ENCODE data around the gene SLC22A31.

Gene SLC22A31

GRCh38 chr16:89210165-89210903 lies 10.0 kb upstream of the SLC22A31 start:
- H3K36me3 ChIP-seq (ENCODE audit: control insufficient read depth, insufficient read depth, low read length) = no peaks in the 10 kb centered on the region
- WGBS (ENCODE audit: extremely low coverage, insufficient coverage, low lambda C conversion rate) = no CpG with 5 or more reads among the region's 11 CpGs
- no peaks in the 10 kb centered on the region for H3K27me3 ChIP-seq (ENCODE audit: insufficient read depth, low read length, poor library complexity)
- no peak overlapping the region for H3K9ac ChIP-seq (ENCODE audit: low read length)
- no peaks in the 10 kb centered on the region for H3K79me2 ChIP-seq (ENCODE audit: control insufficient read depth, insufficient read depth, low read length)
- H2BK120ac ChIP-seq (ENCODE audit: low read depth, low read length) = no peak overlapping the region
- H4K5ac ChIP-seq (ENCODE audit: low read length) = no peak overlapping the region
- H2BK5ac ChIP-seq (ENCODE audit: low read length) = no peak overlapping the region
- H3K4me3 ChIP-seq (ENCODE audit: low read length) = no peak overlapping the region
- H3K4ac ChIP-seq (ENCODE audit: low read depth, low read length) = no peak overlapping the region
- DNase-seq = no peak
- H3K4me2 ChIP-seq (ENCODE audit: low read length) = no peak overlapping the region
- no peak overlapping the region for H3K27ac ChIP-seq (ENCODE audit: low read depth, low read length)
- H2BK15ac ChIP-seq (replicated peaks; ENCODE audit: low read depth) = no peak overlapping the region
- no peaks in the 10 kb centered on the region for H3K79me1 ChIP-seq (ENCODE audit: low read length)
- H3K4me1 ChIP-seq (ENCODE audit: control insufficient read depth, low read depth, low read length) = no peaks in the 10 kb centered on the region
- no peak overlapping the region for H3K56ac ChIP-seq (ENCODE audit: low read length)
- H4K8ac ChIP-seq (ENCODE audit: low read depth, low read length) = no peak overlapping the region
- no peak overlapping the region for H3K18ac ChIP-seq (ENCODE audit: low read length)
- H2AK5ac ChIP-seq (ENCODE audit: low read length) = no peak overlapping the region
- H3K23ac ChIP-seq (ENCODE audit: low read length) = no peak overlapping the region

DNA sequence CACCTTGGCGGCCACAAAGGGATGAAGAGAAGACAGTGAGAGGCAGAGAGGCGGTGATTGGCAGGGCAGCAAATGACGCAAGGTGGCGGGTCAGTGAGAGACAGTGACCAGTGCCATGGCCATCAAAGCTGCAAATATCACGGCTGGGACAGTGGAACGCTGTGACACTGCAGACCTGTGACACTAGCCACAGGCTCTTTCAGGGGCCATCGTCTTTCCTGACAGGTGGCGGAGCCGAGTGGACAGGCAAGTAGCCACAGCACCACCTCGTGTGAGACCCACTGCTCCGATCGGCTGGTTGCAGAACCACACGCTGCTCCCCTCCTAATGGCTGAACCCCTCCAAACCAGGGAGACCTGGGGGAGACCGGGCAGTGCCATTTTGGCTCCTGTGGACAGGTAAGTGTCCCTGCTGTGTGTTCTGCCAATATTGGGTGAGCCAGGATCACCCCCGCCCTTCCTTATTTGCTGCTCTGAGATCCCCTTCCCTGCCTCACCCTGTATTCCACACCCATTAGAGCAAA lies 9.2 kb upstream of the SLC22A31 start:
- Histone ChIP-seq H3K56ac (ENCODE audit: low read length) (no peak overlapping the region), H4K8ac (ENCODE audit: low read depth, low read length) (no peak overlapping the region), H3K36me3 (ENCODE audit: control insufficient read depth, insufficient read depth, low read length) (no peaks in the 10 kb centered on the region), H3K4me3 (ENCODE audit: low read length) (no peak overlapping the region), H3K27me3 (ENCODE audit: insufficient read depth, low read length, poor library complexity) (no peaks in the 10 kb centered on the region), H2AK5ac (ENCODE audit: low read length) (no peak overlapping the region), H3K9ac (ENCODE audit: low read length) (no peak overlapping the region), H3K18ac (ENCODE audit: low read length) (no peak overlapping the region), H3K27ac (ENCODE audit: low read depth, low read length) (no peak overlapping the region), H3K79me2 (ENCODE audit: control insufficient read depth, insufficient read depth, low read length) (no peaks in the 10 kb centered on the region), H3K4ac (ENCODE audit: low read depth, low read length) (no peak overlapping the region), H3K79me1 (ENCODE audit: low read length) (no peaks in the 10 kb centered on the region), H2BK5ac (ENCODE audit: low read length) (no peak overlapping the region), H3K4me1 (ENCODE audit: control insufficient read depth, low read depth, low read length) (no peaks in the 10 kb centered on the region), H2BK120ac (ENCODE audit: low read depth, low read length) (no peak overlapping the region), H3K4me2 (ENCODE audit: low read length) (no peak overlapping the region), H2BK15ac (replicated peaks; ENCODE audit: low read depth) (no peak overlapping the region), H4K5ac (ENCODE audit: low read length) (no peak overlapping the region), H3K23ac (ENCODE audit: low read length) (no peak overlapping the region)
- DNase-seq = no peak
- WGBS (ENCODE audit: extremely low coverage, insufficient coverage, low lambda C conversion rate) = no CpG with 5 or more reads among the region's 15 CpGs

GRCh38 chr16:89207993-89208392 lies 7.7 kb upstream of the SLC22A31 start:
- H3K4ac ChIP-seq (ENCODE audit: low read depth, low read length) = no peak overlapping the region
- H3K18ac ChIP-seq (ENCODE audit: low read length) = no peak overlapping the region
- H3K79me2 ChIP-seq (ENCODE audit: control insufficient read depth, insufficient read depth, low read length) = no peaks in the 10 kb centered on the region
- H3K56ac ChIP-seq (ENCODE audit: low read length) = no peak overlapping the region
- no peak overlapping the region for H2BK15ac ChIP-seq (replicated peaks; ENCODE audit: low read depth)
- no peak overlapping the region for H3K27ac ChIP-seq (ENCODE audit: low read depth, low read length)
- no peak overlapping the region for H2BK5ac ChIP-seq (ENCODE audit: low read length)
- H3K79me1 ChIP-seq (ENCODE audit: low read length) = no peaks in the 10 kb centered on the region
- no peak overlapping the region for H4K8ac ChIP-seq (ENCODE audit: low read depth, low read length)
- no peak overlapping the region for H3K9ac ChIP-seq (ENCODE audit: low read length)
- no peak overlapping the region for H3K23ac ChIP-seq (ENCODE audit: low read length)
- peaks cover 2% of the 10 kb centered on the region for H3K27me3 ChIP-seq (ENCODE audit: insufficient read depth, low read length, poor library complexity)
- no peak for DNase-seq
- H2BK120ac ChIP-seq (ENCODE audit: low read depth, low read length) = no peak overlapping the region
- H3K4me3 ChIP-seq (ENCODE audit: low read length) = no peak overlapping the region
- H2AK5ac ChIP-seq (ENCODE audit: low read length) = no peak overlapping the region
- H3K4me1 ChIP-seq (ENCODE audit: control insufficient read depth, low read depth, low read length) = no peaks in the 10 kb centered on the region
- H3K36me3 ChIP-seq (ENCODE audit: control insufficient read depth, insufficient read depth, low read length) = no peaks in the 10 kb centered on the region
- no peak overlapping the region for H3K4me2 ChIP-seq (ENCODE audit: low read length)
- no CpG with 5 or more reads among the region's 4 CpGs for WGBS (ENCODE audit: extremely low coverage, insufficient coverage, low lambda C conversion rate)
- H4K5ac ChIP-seq (ENCODE audit: low read length) = no peak overlapping the region

GRCh38 chr16:89202422-89203215 lies 2.3 kb upstream of the SLC22A31 start:
- DNase-seq = no peak
- no peaks in the 10 kb centered on the region for H3K4me1 ChIP-seq (ENCODE audit: control insufficient read depth, low read depth, low read length)
- no peak overlapping the region for H3K4me2 ChIP-seq (ENCODE audit: low read length)
- H3K36me3 ChIP-seq (ENCODE audit: control insufficient read depth, insufficient read depth, low read length) = no peaks in the 10 kb centered on the region
- no peak overlapping the region for H3K9ac ChIP-seq (ENCODE audit: low read length)
- H3K79me2 ChIP-seq (ENCODE audit: control insufficient read depth, insufficient read depth, low read length) = no peaks in the 10 kb centered on the region
- no peak overlapping the region for H4K5ac ChIP-seq (ENCODE audit: low read length)
- no CpG with 5 or more reads among the region's 49 CpGs for WGBS (ENCODE audit: extremely low coverage, insufficient coverage, low lambda C conversion rate)
- no peak overlapping the region for H2BK5ac ChIP-seq (ENCODE audit: low read length)
- no peak overlapping the region for H3K4ac ChIP-seq (ENCODE audit: low read depth, low read length)
- H3K4me3 ChIP-seq (ENCODE audit: low read length) = no peak overlapping the region
- H3K27me3 ChIP-seq (ENCODE audit: insufficient read depth, low read length, poor library complexity) = peaks cover 12% of the 10 kb centered on the region
- no peak overlapping the region for H3K18ac ChIP-seq (ENCODE audit: low read length)
- H4K8ac ChIP-seq (ENCODE audit: low read depth, low read length) = no peak overlapping the region
- H3K56ac ChIP-seq (ENCODE audit: low read length) = no peak overlapping the region
- no peak overlapping the region for H2BK15ac ChIP-seq (replicated peaks; ENCODE audit: low read depth)
- H3K23ac ChIP-seq (ENCODE audit: low read length) = no peak overlapping the region
- H2AK5ac ChIP-seq (ENCODE audit: low read length) = no peak overlapping the region
- H3K79me1 ChIP-seq (ENCODE audit: low read length) = no peaks in the 10 kb centered on the region
- H3K27ac ChIP-seq (ENCODE audit: low read depth, low read length) = no peak overlapping the region
- H2BK120ac ChIP-seq (ENCODE audit: low read depth, low read length) = no peak overlapping the region

DNA sequence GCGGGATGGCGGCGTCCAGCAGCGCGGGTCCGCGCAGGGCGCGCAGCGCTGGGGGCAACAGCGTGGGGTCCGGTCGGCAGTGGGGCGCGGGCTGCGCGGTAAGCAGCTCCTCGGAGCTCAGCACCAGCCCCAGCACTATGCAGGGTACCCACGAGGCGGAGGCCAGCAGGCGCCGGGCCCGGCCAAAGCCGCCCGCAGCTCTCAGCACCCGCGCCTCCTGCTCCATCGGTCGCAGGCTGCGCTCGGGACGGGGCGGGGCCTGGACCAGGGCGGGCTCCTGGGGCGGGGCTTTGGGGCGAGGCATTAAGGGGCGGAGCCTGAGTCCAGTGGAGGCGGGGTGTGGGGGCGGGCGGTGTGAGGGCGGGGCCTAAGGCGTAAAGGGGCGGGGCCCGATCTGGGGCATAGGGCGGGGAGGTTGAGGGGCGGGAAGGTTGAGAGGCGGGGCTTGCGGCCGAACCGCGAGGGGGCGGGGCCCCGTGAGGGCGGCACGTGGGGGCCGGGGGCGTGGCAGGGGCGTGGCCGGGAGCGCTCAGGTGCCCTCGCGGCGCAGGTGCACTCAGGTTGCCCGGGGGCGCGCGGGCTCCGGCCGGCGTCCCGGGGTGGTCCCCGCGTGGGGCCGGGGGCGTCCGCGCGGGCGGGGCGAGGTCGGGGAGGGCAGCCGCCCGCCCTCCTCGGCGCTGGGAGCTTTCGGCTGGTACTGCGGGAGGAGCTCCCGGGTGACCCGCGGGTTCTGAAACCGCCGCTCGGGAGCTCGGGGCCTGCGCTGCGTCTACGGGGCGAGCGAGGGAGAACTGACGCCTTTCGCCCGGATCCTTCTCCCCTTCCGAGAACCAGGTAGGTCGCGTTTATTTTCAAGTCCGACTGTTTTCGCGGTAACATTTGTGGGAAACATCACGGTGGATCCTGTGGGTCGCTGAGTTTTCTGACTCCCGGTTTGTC lies 1.4 kb upstream of the SLC22A31 start:
- Histone ChIP-seq H3K56ac (ENCODE audit: low read length) (peak overlapping the region; percentile 81), H3K18ac (ENCODE audit: low read length) (peak overlapping the region; percentile 20), H3K4ac (ENCODE audit: low read depth, low read length) (no peak overlapping the region), H3K27me3 (ENCODE audit: insufficient read depth, low read length, poor library complexity) (peaks cover 12% of the 10 kb centered on the region), H3K4me3 (ENCODE audit: low read length) (peak overlapping the region; percentile 33), H2BK120ac (ENCODE audit: low read depth, low read length) (no peak overlapping the region), H3K79me1 (ENCODE audit: low read length) (no peaks in the 10 kb centered on the region), H4K8ac (ENCODE audit: low read depth, low read length) (no peak overlapping the region), H3K9ac (ENCODE audit: low read length) (peak overlapping the region; percentile 61), H2BK5ac (ENCODE audit: low read length) (no peak overlapping the region), H3K36me3 (ENCODE audit: control insufficient read depth, insufficient read depth, low read length) (no peaks in the 10 kb centered on the region), H3K23ac (ENCODE audit: low read length) (peak overlapping the region; percentile 9), H3K4me2 (ENCODE audit: low read length) (peak overlapping the region; percentile 91), H3K4me1 (ENCODE audit: control insufficient read depth, low read depth, low read length) (no peaks in the 10 kb centered on the region), H2AK5ac (ENCODE audit: low read length) (no peak overlapping the region), H3K79me2 (ENCODE audit: control insufficient read depth, insufficient read depth, low read length) (no peaks in the 10 kb centered on the region), H4K5ac (ENCODE audit: low read length) (no peak overlapping the region), H3K27ac (ENCODE audit: low read depth, low read length) (no peak overlapping the region), H2BK15ac (replicated peaks; ENCODE audit: low read depth) (no peak overlapping the region)
- no CpG with 5 or more reads among the region's 111 CpGs for WGBS (ENCODE audit: extremely low coverage, insufficient coverage, low lambda C conversion rate)
- DNase-seq = peak; percentile 85

Measured in mesendoderm (in vitro differentiated cells).